HG03342 (cell line): ENCODE data around the gene NLRC3.
A peak's percentile ranks its signal among the peaks of the same experiment; 100 is the strongest.

Experiments used
- ATAC-seq: cut with Tn5 transposase; IDR thresholded peaks from one replicate; pipeline ENCODE4 v1.9.1; 2021; ENCODE audit warnings: mild to moderate bottlenecking, moderate library complexity; ENCODE audit not compliant: unreplicated experiment

Gene NLRC3

DNA sequence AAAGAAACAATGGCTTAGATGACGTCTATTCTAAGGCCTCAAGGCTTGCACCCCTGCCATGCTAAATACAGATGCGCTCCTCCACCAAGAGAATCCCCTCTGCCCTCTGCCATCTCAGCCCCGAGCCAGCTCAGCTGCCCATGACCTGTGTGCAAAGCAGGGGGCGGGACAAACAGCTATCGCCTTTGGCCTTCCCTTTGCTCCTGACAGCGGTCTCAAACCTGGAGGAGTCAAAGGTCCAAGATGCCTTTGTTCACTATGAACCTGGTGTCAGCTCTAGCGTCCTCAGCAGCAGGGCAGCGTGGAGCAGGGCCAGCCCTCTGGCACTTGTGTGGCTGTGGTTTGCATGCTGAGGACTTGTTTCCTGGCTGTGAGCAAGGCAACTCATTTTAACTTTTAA lies 21.9 kb upstream of the NLRC3 start:
- no peak for ATAC-seq

DNA sequence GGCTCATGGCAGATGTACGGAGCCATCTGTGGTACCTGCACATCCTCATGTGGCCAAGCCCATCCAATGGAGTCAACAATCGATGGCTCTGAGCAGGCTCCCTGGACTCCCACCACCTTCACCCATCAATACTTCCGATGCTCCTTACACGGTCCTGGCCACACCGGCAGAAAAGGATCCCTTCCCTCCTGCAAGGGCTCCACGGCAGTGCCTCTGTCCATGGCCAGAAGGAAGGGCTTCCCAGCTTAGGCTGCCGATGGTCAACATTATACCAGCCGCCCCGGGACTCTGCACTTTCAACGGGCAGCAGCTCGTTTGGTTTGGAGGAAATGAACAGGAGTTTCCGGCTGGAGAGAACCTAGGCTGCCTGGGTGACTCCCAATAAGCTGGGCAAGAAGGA lies 21.0 kb upstream of the NLRC3 start:
- no peak for ATAC-seq

DNA sequence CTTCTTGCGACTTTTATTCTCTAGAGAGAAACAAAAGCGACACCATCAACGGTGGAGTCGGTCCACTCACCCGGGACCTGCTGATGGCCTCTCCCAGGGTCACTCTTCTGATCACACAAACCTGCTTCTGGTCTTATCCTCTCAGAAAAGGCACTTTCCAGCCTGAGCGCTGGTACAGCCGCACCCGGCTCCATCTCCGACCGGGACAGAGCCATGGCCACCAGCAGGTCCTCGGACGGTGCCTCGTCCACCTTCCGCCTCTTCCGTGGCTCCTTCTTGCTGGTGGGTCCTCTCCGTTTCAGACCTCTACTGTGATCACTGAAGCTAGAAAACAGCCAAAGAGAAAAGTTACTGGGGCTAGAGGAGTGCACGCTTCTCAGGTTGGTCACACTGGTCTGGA lies 20.5 kb upstream of the NLRC3 start:
- no peak for ATAC-seq

DNA sequence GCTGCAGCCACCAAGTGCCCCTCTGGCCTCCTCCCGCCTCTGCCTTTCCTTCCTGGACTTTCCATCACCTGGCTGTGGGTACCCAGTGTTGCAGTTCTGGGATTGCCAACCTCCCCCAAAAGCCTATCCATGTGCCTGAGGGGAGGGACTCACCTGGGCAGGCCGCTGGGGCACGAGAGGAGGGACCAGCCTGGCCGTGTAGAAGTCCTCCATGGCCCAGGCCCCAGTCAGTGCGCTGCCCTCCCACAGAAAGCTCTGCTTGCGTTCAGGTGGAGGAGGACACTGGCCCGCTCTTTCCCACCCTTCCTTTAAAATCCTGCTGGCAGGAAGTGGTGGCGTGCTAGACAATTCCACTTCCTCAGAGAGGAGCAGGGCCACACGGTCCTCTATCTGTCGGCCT lies 20.0 kb upstream of the NLRC3 start:
- ATAC-seq: no peak

DNA sequence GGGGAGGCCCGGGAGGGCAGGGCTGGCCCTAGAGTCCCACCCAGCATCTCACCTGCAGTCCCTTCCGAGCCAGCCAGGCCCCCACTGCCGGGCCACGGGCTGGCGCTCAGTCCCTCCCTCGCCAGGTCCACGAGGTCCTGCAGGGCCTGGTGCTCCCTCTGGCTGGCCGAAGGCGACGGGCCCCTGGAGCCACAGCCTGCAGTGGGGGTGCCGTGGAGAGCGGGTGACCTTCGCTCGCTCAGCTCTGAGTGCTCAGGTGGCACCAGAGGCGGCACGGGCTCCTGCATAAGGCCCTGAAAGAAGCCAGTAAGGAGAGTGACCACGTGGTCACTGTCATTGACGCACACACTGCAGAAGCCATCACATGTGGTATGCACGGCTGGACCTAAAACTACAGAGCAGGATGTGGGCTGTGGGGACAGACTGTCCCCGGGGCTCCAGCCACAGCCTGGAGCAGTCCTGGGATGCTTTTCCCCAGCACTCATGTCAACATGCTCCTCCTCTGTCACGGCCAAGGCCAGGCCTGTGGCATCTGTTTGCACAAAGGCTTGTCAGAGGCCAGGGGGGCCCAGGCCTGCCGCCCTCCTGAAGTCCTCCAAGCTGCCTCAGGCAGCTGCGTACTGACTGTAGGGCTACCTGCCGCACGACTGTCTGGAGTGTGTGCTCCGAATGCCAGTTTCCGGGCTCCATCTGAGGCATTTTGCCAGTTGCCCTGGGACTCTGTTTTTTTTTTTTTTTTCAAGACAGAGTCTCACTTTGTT lies 19.1 kb upstream of the NLRC3 start:
- no peak for ATAC-seq

DNA sequence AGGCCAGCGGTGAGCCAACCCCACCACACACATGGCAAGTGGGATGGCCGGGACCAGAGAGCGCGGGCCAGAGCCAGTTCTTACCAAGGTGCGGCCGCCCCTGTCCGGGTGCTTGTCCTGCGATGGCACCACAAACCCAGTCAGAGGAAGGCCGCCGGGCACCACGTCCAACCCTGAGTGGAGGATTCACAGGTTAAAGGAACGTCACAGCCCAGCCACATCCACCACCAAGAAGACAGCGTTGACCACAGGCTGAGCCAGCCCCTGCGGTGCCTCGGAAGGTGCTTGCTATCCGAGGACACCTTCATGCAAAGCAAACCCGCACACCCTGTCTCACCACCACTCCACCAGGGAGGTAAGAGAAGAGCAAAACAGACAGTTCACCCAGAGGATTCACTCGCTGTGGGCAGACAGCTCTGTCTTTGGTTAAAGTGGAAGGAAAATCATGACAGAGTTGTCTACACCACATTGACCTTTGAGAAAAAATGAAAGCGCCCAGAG lies 18.4 kb upstream of the NLRC3 start:
- no peak for ATAC-seq

DNA sequence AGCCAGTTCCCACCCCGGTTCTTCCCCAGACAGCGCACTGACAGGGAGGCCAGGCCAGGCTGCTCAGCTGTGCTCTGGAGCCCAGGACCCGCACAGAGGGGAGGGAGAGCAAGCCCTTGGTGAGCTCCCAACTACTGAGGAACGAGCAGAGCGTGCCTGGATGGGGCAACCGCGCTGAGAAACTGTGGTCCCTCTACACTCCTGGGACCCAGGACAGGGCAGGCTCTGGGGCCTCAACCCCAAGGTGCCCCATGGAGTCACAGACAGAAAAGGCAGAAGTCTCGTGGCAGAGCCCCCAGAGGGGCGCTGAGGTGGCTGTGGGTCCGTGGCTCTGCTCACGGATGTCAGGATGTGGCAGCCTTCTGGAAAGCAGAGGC lies 17.9 kb upstream of the NLRC3 start:
- no peak for ATAC-seq

DNA sequence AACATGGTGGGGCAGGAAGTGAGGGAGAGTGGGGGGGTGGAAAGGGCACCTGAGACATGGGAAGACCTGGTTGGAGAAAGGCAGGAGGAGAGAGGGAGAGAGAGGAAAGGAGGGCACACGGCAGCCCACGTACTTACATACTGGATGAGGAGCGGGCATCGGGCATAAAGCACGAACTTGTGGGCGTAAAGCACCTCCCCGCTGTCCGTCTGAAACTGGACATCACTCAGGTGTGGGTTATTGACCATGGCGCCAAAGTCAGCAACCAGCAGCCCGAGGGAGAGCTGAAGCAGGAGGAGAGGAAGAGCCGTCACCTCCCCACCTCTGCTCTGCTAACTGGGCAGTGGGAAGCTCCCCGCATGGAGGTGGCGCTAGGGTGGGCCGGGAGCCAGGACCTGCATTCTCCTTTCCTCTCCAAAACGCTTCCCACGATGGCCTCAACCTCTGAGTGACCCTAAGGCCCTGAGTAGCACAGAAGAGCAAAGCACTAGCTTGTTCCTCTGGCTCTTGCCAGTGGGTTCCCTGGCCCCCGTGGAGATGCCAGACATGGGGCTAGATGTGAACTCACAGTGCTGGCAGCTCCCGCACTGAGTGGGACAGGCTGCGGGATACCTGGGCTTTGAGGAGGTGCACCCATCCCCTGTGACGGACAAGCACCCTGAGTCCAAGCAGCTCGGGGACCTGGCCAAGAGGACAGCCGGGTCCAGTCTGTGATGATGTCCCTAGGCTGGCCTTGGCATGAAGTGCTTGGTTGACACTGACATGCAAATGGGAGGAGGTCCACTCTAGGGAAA lies 17.3 kb upstream of the NLRC3 start:
- no peak for ATAC-seq

DNA sequence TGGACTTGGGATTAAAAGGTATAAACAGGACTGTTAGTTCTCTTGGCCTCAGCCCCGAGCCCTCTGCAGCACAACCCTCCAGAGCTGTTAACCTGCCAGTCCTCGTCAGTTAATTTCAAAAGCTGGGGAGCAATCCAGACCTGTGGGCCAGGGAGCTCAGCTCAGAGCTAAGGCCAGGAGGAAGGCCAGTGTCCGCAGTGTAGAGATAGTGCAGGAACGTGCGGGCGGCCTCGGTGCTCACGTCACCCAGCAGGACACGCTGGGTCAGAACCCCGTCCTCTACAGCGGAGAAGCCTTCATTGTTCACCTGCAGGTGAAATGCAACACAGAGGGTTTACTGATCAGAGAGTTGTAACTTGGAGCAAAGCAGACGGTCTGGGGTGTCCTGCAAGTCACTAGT lies 15.4 kb upstream of the NLRC3 start:
- ATAC-seq: no peak

DNA sequence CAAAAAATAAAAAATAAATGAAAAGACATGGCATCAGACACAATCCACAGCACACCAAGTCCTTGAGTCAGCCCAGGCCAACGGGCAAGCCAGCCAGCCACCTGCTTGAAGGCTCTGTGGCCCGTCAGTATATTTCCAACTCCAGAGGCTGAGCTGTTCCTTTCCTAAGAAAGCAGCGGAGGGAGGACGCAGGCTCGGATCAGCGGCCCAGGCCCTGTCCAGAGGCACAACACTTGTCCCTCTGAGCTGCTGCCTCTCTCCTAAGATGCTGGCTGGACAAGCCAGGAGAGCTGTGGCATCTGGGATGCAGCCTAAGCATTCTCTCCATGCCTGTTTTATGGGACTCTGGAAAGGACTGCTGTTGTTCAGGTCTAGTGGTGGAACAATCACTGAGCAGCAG lies 14.8 kb upstream of the NLRC3 start:
- no peak for ATAC-seq

DNA sequence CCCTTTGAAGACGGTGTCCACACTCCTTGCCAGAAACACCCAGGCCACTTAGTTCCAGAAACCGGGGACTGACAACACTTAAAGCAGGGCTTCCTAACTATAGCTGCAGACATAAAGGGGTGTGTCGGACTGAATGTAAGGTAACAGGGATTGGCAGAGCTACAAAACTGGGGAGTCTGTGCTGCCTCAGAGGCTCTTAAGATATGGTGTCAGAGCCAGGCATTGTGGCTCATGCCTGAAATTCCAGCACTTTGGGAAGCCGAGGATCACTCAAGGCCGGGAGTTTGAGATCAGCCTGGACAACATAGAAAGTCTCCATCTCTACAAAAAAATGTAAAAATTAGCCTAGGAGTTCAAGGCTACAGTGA lies 14.2 kb upstream of the NLRC3 start:
- ATAC-seq: no peak

DNA sequence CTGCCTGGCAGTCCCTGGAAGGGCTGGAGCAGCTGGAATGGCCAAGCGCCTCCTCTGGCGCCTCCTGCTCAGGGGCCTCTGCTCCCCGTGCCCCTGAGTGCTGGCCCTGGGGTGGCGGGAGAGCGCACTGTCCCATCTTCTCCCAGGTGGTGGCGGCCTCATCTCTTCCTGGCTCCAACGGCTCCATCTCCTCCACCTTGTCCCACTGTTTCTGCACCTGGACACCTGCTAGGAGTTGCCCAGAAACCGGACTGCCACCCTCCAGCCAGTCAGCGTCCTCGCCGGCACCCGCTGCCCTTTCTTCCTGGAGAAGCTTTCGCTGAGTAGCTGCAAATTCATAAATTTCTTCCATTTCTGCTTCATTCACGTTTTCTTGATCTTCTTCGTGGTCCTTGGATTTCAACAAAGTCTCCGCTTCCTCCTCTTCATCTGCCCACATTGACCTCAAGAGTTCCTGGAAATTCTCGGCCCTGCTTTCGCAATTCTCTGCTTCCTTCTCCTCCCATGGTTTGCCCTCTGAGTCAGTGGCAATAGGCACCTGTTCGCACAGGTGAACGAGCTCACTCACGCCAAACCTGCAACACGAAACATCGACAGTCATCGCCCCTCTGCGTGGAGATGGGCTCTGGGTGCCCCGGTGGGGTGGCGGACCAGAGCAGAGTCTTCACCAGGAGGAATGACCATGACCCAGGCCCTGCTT lies 13.7 kb upstream of the NLRC3 start:
- no peak for ATAC-seq

DNA sequence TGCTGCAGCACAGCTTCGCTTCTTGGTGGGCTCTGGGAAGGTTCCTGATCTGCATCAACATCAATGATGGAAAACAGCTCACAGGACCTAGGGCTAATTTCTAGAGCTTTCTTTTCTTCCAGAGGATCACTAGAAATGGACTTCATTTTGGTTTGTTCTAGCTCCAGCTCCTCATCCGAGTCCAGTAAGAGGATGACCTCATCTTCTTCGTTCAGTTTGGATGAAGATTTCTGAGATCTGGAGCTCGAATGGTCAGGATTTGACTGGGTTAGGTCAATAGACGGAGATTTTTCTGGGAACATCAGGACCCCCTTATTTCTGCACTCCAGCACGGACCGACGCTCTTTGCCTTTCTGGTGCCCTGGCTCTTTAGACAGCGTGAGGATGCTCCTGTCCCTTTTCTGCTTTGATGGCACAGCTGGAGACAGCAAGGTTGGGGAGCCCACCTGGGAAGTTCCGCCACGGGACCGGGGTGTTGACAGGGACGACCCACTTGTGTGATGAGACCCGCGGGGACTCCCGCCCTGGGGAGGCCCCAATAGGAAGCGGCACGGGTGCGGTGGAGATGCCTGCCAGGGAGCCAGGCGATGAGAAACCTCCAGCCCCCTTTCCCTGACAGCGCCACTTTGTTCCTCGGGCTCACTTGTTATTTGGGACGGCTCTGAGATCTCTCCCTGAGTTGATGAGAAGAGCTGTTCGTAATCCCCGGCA lies 12.9 kb upstream of the NLRC3 start:
- ATAC-seq: no peak

DNA sequence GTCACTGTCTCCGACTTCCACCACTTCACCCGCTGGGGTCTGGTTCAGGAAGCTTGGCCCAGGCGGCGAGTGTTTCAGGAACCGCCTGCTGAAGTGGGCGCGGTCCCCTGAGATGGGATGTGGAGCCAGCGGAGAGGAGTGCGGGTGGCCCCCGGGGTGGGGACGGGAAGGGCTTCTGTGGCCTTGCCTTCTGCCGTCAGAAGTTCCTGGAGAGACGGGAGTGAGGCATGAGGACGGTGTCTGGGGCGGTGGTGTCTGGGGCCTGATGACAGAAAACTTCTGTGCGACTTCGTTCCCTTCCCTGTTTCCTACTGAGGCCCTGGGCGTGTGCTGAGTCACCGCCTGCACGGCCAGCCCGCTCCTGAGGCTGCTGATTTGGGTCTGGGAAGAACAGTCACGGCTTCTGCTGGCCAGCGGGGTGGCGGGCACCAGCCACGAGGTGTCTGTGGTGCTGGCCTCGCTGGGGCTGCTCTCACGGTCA lies 12.3 kb upstream of the NLRC3 start:
- no peak for ATAC-seq

DNA sequence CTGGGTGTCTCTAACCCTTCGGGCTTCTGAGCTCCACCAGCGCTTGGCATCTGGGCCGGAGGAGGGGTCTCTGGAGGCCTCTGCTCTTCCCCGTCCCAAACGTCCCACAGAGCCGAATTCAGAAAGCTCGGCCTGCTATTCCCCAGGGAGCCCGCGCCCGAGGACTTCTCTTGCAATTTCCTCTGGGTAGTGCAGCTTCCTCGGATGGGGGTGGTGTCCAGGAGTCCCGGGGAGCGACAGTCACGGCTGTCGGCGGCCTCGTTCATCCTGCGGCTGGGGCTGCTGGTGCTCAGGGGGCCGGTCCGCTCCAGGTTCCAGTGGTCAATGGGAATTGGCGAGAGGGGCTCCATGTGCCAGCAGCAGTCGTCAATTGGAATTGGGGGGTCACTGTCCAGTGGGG lies 11.8 kb upstream of the NLRC3 start:
- no peak for ATAC-seq

DNA sequence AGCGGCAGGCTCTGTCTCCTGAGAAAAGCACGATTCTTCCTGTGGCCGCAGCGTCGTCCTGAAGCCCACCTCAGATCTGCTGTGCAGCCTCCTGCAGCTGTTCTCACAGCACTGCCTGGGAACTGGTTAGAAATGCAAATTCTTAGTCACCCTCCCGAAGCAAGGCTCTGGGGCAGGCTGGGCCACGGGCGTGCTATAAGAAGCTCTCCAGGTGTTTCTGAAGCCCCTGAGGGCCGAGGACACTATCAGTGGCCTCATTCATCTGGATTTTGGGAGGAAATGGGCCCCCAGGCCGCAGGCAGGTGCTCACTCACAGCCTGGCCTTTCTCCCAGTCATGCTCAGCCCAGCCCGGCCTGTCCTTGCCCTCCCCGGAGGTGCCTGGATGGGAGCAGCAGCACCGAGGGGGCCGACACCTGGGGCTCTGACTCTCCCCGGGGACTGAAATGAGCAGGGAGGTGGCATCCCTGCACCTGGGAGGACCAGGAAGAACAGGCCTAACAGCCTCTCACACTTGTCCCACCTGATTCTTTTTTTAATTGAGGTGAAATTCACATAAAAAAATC lies 10.4 kb upstream of the NLRC3 start:
- ATAC-seq: peak; percentile 73

DNA sequence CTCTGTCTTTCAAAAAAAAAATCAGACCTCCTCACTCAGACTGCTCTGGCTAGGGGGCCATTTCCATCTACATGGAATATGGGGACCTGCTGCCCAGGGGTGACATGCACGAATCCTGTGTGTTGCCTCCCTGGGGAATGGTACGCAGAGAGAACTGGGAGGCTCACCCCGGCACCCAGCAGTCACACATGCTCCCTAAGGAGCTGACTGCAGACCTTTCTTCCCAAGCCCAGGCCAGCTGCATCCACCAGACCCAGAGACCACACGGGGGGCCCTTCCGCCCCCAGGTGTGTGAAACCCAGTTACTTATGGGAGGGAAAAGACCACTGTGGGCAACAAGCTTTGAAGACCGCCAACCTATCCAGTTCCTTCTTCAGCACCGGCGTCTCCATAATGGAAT lies 7.2 kb upstream of the NLRC3 start:
- ATAC-seq: no peak

DNA sequence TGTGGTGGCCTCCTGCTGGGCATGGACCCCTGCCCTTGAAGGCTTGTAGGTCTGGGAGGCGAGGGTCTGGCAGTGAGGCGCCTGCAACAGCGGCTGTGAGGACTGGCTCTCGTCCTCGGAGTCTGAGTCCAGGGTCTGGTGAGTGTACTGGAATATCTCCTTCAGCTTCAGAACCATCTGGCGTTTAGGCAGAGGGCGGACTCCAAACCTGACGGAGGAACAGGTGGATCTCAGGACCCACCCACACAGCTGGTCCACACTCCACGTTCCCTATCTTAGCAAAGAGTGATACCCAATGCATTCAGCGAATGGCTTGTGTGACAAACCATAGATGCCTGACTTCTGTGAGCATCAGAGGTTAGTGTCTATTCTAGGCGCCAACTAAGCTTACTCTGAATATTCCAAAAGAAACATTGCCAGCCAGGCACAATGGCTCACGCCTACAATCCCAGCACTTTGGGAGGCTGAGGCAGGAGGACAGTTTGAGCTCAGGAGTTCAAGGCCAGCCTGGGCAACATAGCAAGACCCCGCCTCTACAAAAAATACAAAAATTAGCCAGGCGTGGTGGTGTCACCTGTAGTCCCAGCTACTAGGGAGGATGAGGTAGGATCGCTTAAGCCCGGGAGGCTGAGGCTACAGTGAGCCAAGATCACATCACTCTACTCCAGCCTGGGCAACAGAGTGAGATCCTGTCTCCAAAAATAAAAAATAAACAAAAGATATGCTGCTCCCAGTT lies 6.3 kb upstream of the NLRC3 start:
- ATAC-seq: no peak

DNA sequence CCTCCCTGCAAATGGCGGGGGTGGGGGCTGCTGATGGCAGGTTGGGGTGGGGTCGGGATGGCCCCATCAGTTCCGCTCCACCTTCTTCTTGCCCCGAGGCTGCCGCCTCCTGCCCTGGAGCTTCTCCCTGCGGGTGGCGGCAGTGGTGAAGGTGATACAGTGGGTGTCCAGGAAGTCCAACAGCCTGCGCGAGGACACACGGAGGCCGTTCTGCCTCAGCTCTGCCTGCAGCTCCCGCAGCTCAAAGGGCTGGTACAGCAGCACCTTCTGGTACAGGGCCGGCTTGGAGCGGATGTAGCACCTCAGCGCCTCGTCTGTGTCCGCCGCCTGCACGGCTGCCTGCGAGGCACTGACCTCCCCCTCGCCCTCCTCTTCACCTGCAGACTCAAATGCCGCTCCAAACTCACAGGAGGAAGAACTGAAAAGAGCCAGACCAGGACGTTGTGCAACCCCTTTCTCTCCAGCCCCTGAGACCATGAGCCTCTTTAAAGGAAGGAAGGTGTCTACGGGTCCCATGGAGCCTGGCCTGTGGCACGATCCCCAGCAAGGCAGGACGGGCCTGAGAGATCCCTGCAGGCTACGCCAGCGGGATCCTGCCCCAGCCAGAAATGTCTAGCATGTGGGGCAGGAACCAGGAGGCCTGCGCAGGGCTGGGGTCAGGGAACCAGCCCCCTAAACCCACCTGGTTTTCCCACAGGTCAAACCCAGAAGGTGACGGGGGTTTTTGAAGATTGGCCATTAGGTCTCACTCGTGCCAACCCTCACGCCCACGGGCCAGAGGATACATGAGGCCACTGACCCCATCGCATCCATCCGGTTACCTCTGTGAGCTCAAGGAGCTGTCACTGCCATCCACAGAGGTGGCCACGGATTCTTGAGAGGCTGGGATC lies 5.3 kb upstream of the NLRC3 start:
- ATAC-seq: no peak
